PC-3 (cell line): ENCODE data around the gene DNAJA1.

ENCODE experiments used
- EZH2 ChIP-seq: fragments of 300-600 bp; sonication (generic); IDR thresholded peaks from one replicate; pipeline ENCODE4 v1.6.1; 2017; ENCODE audit warnings: antibody characterized with exemption, mild to moderate bottlenecking, low read length; ENCODE audit not compliant: unreplicated experiment
- EZH2phosphoT487 ChIP-seq: fragments of 300-600 bp; sonication (generic); IDR thresholded peaks from 2 replicates; pipeline ENCODE4 v1.6.1; 2018; ENCODE audit warnings: mild to moderate bottlenecking, antibody characterized with exemption, low read length, borderline replicate concordance
- TF ChIP-seq, protein P1 (sequence below): fragments of 300-600 bp; sonication (generic); conservative IDR thresholded peaks from 2 replicates; pipeline ENCODE4 v1.5.1; 2017; ENCODE audit warnings: antibody characterized with exemption, low read depth, mild to moderate bottlenecking, low read length

DNA sequence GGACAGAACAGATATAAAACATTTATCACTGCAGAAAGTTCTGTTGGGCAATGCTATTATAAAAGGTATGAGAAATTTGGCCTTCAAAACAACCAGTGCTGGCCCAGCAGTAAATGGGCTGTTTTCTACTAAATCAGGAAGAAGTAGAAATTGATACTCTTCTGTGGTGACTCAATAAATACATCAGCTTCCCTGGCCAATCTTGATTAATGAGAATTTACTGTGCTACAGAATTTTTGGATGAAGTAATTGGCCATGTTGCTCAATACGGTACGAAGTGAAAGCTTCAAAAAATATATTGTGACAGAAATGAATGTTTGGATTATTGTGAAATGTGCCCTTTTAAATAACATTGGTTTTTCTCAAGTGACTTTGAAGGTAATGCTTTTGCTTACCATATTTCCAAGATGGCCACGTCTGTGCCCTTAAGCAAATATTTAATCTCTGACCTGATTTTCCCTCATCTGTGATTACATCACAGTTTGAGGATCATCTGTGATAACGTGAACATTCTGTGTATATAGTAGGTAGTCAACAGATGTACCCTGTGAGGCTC is 4.2 kb downstream of the DNAJA1 start:
- TF ChIP-seq, protein P1, sequence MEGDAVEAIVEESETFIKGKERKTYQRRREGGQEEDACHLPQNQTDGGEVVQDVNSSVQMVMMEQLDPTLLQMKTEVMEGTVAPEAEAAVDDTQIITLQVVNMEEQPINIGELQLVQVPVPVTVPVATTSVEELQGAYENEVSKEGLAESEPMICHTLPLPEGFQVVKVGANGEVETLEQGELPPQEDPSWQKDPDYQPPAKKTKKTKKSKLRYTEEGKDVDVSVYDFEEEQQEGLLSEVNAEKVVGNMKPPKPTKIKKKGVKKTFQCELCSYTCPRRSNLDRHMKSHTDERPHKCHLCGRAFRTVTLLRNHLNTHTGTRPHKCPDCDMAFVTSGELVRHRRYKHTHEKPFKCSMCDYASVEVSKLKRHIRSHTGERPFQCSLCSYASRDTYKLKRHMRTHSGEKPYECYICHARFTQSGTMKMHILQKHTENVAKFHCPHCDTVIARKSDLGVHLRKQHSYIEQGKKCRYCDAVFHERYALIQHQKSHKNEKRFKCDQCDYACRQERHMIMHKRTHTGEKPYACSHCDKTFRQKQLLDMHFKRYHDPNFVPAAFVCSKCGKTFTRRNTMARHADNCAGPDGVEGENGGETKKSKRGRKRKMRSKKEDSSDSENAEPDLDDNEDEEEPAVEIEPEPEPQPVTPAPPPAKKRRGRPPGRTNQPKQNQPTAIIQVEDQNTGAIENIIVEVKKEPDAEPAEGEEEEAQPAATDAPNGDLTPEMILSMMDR = no peak
- no peak for TF ChIP-seq EZH2
- no peak for TF ChIP-seq EZH2phosphoT487
